HepG2 (cell line): ENCODE data around the gene UGCG. TPM values are rescaled to one million over a fixed set of nuclear protein-coding genes. Genes with fewer than 3 reads are reported as not detected.

Experiments used
- ATAC-seq: fragments of 200-7000 bp; cut with Tn5 transposase; 3 replicates; pipeline ENCODE4 v1.9.1; 2020; ENCODE audit warnings: mild to moderate bottlenecking, moderate library complexity
- BruUV-seq: library from RNA; stranded (reverse); fragments of 400-500 nt; replicated peaks from 2 replicates; lab custom pipeline; 2021; lab: Mats Ljungman, UMichigan
- CTCF ChIA-PET: fragments of 300-600 bp; formaldehyde crosslinking; extraction: SDS; loops from one replicate; lab custom pipeline; 2021; ENCODE audit warnings: low total read pairs, inconsistent platforms, low intra/inter-chr PET ratio; lab: Yijun Ruan, JAX
- POLR2A ChIA-PET: fragments of 350-600 bp; sonication (Branson Sonifier 250); formaldehyde crosslinking; loops from one replicate; lab custom pipeline; 2020; ENCODE audit warnings: antibody characterized with exemption, inconsistent platforms; lab: Yijun Ruan, JAX
- DNase-seq: peaks from one replicate; pipeline ENCODE4 v3.0.0-alpha.2; 2015; ENCODE audit warnings: low spot score
- FAIRE-seq: peaks from 3 replicates; lab custom pipeline; 2011; peaks lifted over from hg19 to GRCh38; lab: Jason Lieb, UNC
- H2AFZ ChIP-seq: one replicate; pipeline ENCODE4 v1.6.1; 2011; ENCODE audit warnings: low read length, inconsistent platforms
- H3K27ac ChIP-seq: fragments of 300-600 bp; 3 replicates; pipeline ENCODE4 v1.8.0; 2011; ENCODE audit warnings: mixed run types, mild to moderate bottlenecking, mixed read lengths, low read length, inconsistent platforms; ENCODE audit not compliant: insufficient read depth; ENCODE audit errors: extremely low read length
- H3K27me3 ChIP-seq, 2 experiments: fragments of 200-600 bp in 1 of 2; 2 replicates in 1 of 2; 3 replicates in 1 of 2; pipeline versions ENCODE4 v1.6.0 to v1.8.0; 2011; ENCODE audit warnings: low read length in 2 of 2, mild to moderate bottlenecking in 2 of 2, moderate library complexity in 2 of 2, inconsistent platforms in 1 of 2; ENCODE audit not compliant: insufficient read depth in 2 of 2, control insufficient read depth in 1 of 2
- H3K36me3 ChIP-seq, 2 experiments: fragments of 200-600 bp in 1 of 2; replicated peaks in 1 of 2; 2 replicates in 1 of 2; 3 replicates in 1 of 2; pipeline versions ENCODE4 v1.5.1 to v1.8.0; 2011; ENCODE audit warnings: low read length in 2 of 2, inconsistent platforms in 1 of 2; ENCODE audit not compliant: insufficient read depth in 2 of 2, control insufficient read depth in 1 of 2
- H3K4me1 ChIP-seq: 2 replicates; pipeline ENCODE4 v1.5.1; 2012; ENCODE audit warnings: low read length, inconsistent platforms; ENCODE audit not compliant: insufficient read depth
- H3K4me2 ChIP-seq: 2 replicates; pipeline ENCODE4 v1.6.0; 2011; ENCODE audit warnings: low read depth, low read length, inconsistent platforms
- H3K4me3 ChIP-seq, 3 experiments: fragments of 200-600 bp in 1 of 3; sonication (generic), shearing (Covaris generic) in 1 of 3; replicated peaks in 1 of 3; 2 replicates each; pipeline ENCODE4 v1.5.1; 2011 to 2016; ENCODE audit warnings: low read length in 3 of 3, inconsistent platforms in 2 of 3, low read depth in 2 of 3, mild to moderate bottlenecking in 2 of 3, control low read depth in 1 of 3, mixed read lengths in 1 of 3; ENCODE audit not compliant: insufficient read depth in 1 of 3
- H3K79me2 ChIP-seq: one replicate; pipeline ENCODE4 v1.6.1; 2011; ENCODE audit warnings: low read length, inconsistent platforms; ENCODE audit not compliant: insufficient read depth
- H3K9ac ChIP-seq: 2 replicates; pipeline ENCODE4 v1.6.0; 2011; ENCODE audit warnings: mild to moderate bottlenecking, low read depth, low read length, inconsistent platforms; ENCODE audit not compliant: insufficient read depth
- H3K9me3 ChIP-seq: 2 replicates; pipeline ENCODE4 v1.5.1; 2012; ENCODE audit warnings: mild to moderate bottlenecking, low read length
- H4K20me1 ChIP-seq: 2 replicates; pipeline ENCODE4 v1.6.0; 2011; ENCODE audit warnings: inconsistent platforms, mild to moderate bottlenecking, low read length, moderate library complexity; ENCODE audit not compliant: insufficient read depth
- MNT ChIP-seq: fragments of 450-650 bp; IDR thresholded peaks from 2 replicates; pipeline ENCODE4 v1.6.1; 2016
- TOPORS ChIP-seq: sonication (generic); formaldehyde crosslinking; IDR thresholded peaks from 2 replicates; pipeline ENCODE4 v1.8.0; 2023; ENCODE audit warnings: mild to moderate bottlenecking, missing genetic modification reagents
- ZBTB4 ChIP-seq: sonication (generic); formaldehyde crosslinking; IDR thresholded peaks from 2 replicates; pipeline ENCODE4 v1.4.0; 2020; ENCODE audit warnings: missing genetic modification reagents, mild to moderate bottlenecking, borderline replicate concordance
- ZBTB49 ChIP-seq: sonication (generic); formaldehyde crosslinking; IDR thresholded peaks from 2 replicates; pipeline ENCODE4 v1.4.0; 2020; ENCODE audit warnings: missing genetic modification reagents, borderline replicate concordance
- ZNF460 ChIP-seq: sonication (generic); formaldehyde crosslinking; IDR thresholded peaks from 2 replicates; pipeline ENCODE4 v1.5.1; 2020; ENCODE audit warnings: missing genetic modification reagents, mild to moderate bottlenecking, borderline replicate concordance
- WGBS: methylation state at CpG from one replicate; pipeline ENCODE4 v1.1.6; 2017; ENCODE audit warnings: low lambda C conversion rate; 5-methylcytosine and 5-hydroxymethylcytosine counted together
- in situ Hi-C: cut with HindIII; loops from 2 replicates; pipeline ENCODE4 v1.10.0; 2017; ENCODE audit warnings: low pct_unique_long_range_greater_than_20kb; ENCODE audit not compliant: extremely low pct_ligation_motif_present
- intact Hi-C: fragments of 100-400 bp; cut with micrococcal nuclease; formaldehyde crosslinking; loops from one replicate; pipeline ENCODE4 v1.10.0; 2022; ENCODE audit not compliant: unreplicated experiment
- polyA plus RNA-seq, 8 experiments: library from polyadenylated mRNA; depleted of rRNA in 3 of 8; stranded (reverse) in 7 of 8; unstranded in 1 of 8; fragments of >200 nt; fragmentation: Illumina TruSeq in 4 of 8; extraction: Trizol in 4 of 8; gene quantifications; 2 replicates each; pipeline versions ENCODE4 v1.2.1 to v1.2.3, GENCODE V29; 2011 to 2016; ENCODE audit warnings: low read depth in 4 of 8, missing spikeins in 1 of 8, mixed read lengths in 1 of 8; ENCODE audit not compliant: insufficient read depth in 1 of 8
- total RNA-seq, 5 experiments: library from RNA; depleted of rRNA; stranded (reverse); fragments of >200 nt; fragmentation: Illumina TruSeq; extraction: Trizol; gene quantifications; 2 replicates each; pipeline ENCODE4 v1.2.3, GENCODE V29; 2016; ENCODE audit warnings: low read depth in 1 of 5

UGCG gene
- total and polyA plus RNA-seq, 2 of the 13 experiments (the other 11 are each of a cell fraction or from before 2014, with no cell fraction given) = 10.5 to 13.9 TPM

- TF ChIP-seq ZBTB49 (CRISPR knock-in tag) (no peak), ZBTB4 (CRISPR knock-in tag) (no peak), TOPORS (CRISPR knock-in tag) (no peak)
These were observed 17.7 kb upstream of the UGCG start (continued) for GRCh38 chr9:111878946-111879345.

- H3K4me1 ChIP-seq = peaks cover 25% of the 10 kb centered on the region
- ATAC-seq (no peak), DNase-seq (no peak), FAIRE-seq (no peak)
- H3K4me3 ChIP-seq = no peak overlapping the region
- no peak overlapping the region for H3K4me2 ChIP-seq
- TF ChIP-seq MNT (peak; percentile 82), ZNF460 (CRISPR knock-in tag) (no peak)
- no peak overlapping the region for H3K27ac ChIP-seq
- H3K36me3 ChIP-seq = no peaks in the 10 kb centered on the region
- H2AFZ ChIP-seq = no peak overlapping the region
- no peaks in the 10 kb centered on the region for H3K27me3 ChIP-seq
- 62% methylated on average over 17 of the region's 19 CpGs for WGBS
- POLR2A ChIA-PET = no interaction called here
- no peaks in the 10 kb centered on the region for H3K9me3 ChIP-seq
- intact Hi-C loops (no loop called here), in situ Hi-C loops (no loop called here)
- CTCF ChIA-PET = no interaction called here
- H3K79me2 ChIP-seq = no peaks in the 10 kb centered on the region
- BruUV-seq = no TSS peak
- H4K20me1 ChIP-seq = no peaks in the 10 kb centered on the region
- H3K9ac ChIP-seq = no peak overlapping the region
These were observed 9.5 kb upstream of the UGCG start for GRCh38 chr9:111886983-111887718.
